ENCODE results near the gene NUTM2B.
A peak's percentile ranks its signal among the peaks of the same experiment; 100 is the strongest.
"Not testable (repeated sequence)": the region's sequence is repeated elsewhere in the genome, so short reads cannot be mapped to it uniquely, and the experiment has no call there.

The NUTM2B gene

GRCh38 chr10:79744844-79745243, 41.8 kb downstream of the NUTM2B start:
- peak; percentile 88 for DNase-seq

- peak; percentile 41 for DNase-seq
Measured at GRCh38 chr10:79748510-79748909, 45.5 kb downstream of the NUTM2B start.

- not testable (repeated sequence) for DNase-seq
Measured at GRCh38 chr10:79753601-79754000, 50.6 kb downstream of the NUTM2B start.

GRCh38 chr10:79758297-79758993, 55.4 kb downstream of the NUTM2B start:
- DNase-seq = peak; percentile 15
